Measurements from ENCODE around the gene PRDM7.
"Not testable (repeated sequence)": the region's sequence is repeated elsewhere in the genome, so short reads cannot be mapped to it uniquely, and the experiment has no call there.

DNA sequence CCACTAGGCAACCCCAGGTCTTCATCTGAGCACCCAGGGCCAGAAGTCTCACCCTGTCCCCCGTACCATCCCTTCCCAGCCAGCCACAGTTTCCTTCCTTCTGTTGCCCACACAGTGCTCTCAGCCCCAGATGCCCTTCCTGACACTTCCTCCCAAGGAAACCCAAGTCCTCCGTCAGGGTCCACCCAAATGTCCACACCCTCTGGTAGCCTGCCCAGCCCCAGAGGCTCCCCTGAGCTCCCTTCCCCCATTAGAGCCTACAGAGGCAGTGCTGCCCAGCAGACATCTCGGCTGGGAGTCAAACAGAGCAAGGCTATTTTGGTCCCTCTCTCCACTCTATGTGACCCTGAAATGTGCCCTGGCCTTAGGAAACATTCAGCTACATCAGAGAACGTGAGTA lies 23.7 kb upstream of the PRDM7 start:
- TF ChIP-seq, protein P1, sequence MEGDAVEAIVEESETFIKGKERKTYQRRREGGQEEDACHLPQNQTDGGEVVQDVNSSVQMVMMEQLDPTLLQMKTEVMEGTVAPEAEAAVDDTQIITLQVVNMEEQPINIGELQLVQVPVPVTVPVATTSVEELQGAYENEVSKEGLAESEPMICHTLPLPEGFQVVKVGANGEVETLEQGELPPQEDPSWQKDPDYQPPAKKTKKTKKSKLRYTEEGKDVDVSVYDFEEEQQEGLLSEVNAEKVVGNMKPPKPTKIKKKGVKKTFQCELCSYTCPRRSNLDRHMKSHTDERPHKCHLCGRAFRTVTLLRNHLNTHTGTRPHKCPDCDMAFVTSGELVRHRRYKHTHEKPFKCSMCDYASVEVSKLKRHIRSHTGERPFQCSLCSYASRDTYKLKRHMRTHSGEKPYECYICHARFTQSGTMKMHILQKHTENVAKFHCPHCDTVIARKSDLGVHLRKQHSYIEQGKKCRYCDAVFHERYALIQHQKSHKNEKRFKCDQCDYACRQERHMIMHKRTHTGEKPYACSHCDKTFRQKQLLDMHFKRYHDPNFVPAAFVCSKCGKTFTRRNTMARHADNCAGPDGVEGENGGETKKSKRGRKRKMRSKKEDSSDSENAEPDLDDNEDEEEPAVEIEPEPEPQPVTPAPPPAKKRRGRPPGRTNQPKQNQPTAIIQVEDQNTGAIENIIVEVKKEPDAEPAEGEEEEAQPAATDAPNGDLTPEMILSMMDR (IDR thresholded peaks at IDR 0.05): not testable (repeated sequence)
- TF ChIP-seq POLR2A (IDR thresholded peaks at IDR 0.05): not testable (repeated sequence)

Data from Peyer's patch (tissue), 4 donors.